NCI-H2107 treated with DMSO at 0.1 percent for 48 hours (cell line): ENCODE measurements around the gene SPEG.
"Not testable (repeated sequence)": the region's sequence is repeated elsewhere in the genome, so short reads cannot be mapped to it uniquely, and the experiment has no call there.

Experiments
- DNase-seq: peaks from one replicate; lab custom pipeline; 2025; ENCODE audit not compliant: unreplicated experiment; lab: John Stamatoyannopoulos, UW

Gene SPEG

DNA sequence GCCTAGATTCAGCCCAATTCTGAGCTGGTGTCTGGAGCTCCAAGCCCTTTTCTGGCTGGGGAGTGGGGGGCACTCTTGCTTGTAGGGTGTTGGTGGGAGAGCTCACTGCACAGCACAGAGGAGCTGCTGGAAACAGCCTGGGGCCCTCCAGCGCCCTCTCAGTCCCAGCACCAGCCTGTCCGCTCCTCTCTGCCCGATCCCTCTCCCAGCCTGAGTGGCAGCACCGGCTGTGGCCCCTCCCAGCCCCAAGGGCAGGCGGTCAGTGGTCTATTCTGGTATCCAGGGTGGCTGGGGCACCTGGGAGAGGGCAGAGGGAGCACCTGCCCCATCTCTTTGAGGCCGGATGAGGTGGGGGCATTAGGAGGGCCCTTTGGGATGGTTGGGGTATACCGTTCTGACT is 29.7 kb upstream of the SPEG start:
- DNase-seq = no peak

DNA sequence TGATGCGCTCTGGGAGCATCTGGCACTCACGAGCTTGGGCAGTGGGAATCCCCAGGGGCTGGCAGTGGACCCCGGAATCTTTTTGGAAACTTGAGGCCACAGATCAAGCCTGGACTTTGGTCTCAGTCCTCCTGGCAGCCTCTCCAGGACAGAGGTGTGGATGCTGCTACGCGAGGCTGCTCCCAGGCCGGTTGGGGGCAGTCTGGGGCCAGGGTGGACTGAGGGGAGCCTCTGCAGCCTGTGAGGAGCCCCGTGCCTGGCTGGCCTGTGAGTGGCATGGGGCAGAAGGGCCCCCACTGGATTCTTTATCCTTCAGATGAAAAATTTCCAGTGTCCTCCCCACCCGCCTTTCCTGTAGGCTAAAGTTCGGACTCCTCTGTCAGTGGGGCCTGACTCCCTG is 29.2 kb upstream of the SPEG start:
- no peak for DNase-seq

GRCh38 chr2:219405958-219406860 is 28.4 kb upstream of the SPEG start:
- no peak for DNase-seq

DNA sequence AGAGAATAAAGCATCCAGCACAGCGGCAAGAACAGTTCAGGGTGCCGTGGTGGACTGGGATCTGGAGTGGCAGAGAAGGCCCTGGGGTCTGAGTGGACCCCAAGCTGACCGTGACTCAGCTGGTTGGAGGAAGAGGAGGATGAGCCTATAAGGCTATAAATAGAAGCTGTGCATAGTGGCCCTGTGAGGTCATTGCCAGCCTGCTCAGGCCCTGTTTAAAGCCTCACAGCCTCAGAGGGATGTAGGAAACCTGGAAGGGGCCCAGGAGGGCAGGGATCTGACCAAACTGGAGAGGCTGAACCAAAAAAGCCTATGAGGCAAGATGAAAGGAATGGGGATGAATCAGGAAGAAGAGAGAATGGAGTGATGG is 27.8 kb upstream of the SPEG start:
- DNase-seq = no peak

GRCh38 chr2:219407343-219407742 is 27.3 kb upstream of the SPEG start:
- DNase-seq = not testable (repeated sequence)

- no peak for DNase-seq
Measured at GRCh38 chr2:219408204-219408603, 26.4 kb upstream of the SPEG start.

GRCh38 chr2:219408631-219409030 is 26.0 kb upstream of the SPEG start:
- no peak for DNase-seq

GRCh38 chr2:219409619-219410018 is 25.0 kb upstream of the SPEG start:
- no peak for DNase-seq

DNA sequence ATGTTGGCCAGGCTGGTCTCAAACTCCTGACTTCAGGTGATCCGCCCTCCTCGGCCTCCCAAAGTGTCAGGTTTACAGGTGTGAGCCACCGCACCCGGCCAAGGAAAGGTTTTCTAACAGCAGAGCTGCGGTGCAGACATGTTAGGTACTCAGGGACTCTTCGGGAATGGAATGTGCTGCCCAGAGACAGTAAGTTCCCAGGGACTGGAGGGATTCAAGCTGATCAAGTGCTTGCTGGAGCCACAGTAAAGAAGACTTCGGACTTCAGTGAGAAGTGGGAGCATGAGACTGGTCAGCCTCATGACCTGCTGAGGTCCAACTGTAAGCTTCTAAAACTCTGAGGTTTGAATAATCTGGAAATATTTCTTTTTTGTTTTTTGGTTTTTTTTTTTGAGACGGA is 24.3 kb upstream of the SPEG start:
- DNase-seq = no peak

DNA sequence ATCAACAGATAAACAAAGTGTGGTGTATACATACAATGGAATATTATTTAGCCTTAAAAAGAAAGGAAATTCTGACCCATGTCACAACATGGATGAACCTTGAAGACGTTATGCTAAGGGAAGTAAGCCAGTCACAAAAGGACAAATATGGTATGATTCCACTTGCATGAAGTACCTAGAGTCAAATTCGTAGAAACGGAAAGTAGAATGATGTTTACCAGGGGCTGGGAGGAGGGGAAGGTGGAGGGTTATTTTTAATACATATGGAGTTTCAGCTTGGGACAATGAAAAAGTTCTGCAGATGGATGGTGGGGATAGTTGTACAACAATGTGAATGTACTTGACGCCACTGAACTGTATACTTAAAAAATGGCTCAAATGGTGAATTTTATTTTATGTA is 19.8 kb upstream of the SPEG start:
- DNase-seq = no peak

GRCh38 chr2:219415580-219416234 is 18.9 kb upstream of the SPEG start:
- DNase-seq = no peak

GRCh38 chr2:219416235-219416602 is 18.4 kb upstream of the SPEG start:
- no peak for DNase-seq

GRCh38 chr2:219416938-219417337 is 17.7 kb upstream of the SPEG start:
- DNase-seq = no peak

DNA sequence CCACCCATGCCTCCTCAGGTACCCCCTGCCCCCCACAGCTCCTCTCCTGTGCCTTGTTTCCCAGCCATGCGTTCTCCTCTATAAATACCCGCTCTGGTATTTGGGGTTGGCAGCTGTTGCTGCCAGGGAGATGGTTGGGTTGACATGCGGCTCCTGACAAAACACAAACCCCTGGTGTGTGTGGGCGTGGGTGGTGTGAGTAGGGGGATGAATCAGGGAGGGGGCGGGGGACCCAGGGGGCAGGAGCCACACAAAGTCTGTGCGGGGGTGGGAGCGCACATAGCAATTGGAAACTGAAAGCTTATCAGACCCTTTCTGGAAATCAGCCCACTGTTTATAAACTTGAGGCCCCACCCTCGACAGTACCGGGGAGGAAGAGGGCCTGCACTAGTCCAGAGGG is 17.3 kb upstream of the SPEG start:
- DNase-seq = no peak

DNA sequence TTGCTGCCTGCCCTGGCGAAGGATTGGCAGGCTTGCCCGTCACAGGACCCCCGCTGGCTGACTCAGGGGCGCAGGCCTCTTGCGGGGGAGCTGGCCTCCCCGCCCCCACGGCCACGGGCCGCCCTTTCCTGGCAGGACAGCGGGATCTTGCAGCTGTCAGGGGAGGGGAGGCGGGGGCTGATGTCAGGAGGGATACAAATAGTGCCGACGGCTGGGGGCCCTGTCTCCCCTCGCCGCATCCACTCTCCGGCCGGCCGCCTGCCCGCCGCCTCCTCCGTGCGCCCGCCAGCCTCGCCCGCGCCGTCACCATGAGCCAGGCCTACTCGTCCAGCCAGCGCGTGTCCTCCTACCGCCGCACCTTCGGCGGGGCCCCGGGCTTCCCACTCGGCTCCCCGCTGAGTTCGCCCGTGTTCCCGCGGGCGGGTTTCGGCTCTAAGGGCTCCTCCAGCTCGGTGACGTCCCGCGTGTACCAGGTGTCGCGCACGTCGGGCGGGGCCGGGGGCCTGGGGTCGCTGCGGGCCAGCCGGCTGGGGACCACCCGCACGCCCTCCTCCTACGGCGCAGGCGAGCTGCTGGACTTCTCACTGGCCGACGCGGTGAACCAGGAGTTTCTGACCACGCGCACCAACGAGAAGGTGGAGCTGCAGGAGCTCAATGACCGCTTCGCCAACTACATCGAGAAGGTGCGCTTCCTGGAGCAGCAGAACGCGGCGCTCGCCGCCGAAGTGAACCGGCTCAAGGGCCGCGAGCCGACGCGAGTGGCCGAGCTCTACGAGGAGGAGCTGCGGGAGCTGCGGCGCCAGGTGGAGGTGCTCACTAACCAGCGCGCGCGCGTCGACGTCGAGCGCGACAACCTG is 16.3 kb upstream of the SPEG start, which contains the start of gene DES:
DES (plus strand) TSS at position 223 of the 857 bp plus-strand sequence; CDS start at position 309, 86 bp downstream.
- no peak for DNase-seq

DNA sequence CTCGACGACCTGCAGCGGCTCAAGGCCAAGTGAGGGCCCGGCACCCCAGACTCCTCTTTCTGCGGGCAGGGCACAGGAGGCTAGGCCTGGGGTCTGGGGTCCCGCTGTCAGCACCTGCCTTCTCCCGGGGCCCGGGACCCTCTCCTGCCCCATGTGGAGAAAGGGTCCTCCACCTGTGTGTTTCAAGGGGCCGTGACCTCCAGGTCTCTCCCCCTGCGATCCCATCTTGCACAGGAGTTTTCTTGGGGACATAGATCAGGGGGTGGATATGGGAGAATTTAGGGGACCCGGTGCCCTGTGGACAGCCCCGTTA is 15.7 kb upstream of the SPEG start:
- DNase-seq = no peak

GRCh38 chr2:219419331-219420197 is 15.1 kb upstream of the SPEG start:
- DNase-seq = no peak

DNA sequence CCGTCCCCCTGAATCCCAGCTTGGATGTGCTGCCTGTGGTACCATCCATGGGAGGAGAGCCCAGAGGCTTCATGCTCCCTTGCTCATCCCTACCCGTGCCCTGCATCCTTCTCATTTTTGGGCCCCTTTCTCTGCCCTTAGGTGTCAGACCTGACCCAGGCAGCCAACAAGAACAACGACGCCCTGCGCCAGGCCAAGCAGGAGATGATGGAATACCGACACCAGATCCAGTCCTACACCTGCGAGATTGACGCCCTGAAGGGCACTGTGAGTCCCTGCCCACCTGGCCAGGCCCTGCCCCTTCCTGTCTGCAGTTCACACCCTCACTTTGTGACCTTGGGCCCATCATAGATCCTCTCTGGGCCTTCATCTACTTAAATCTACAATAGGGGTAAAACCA is 14.0 kb upstream of the SPEG start:
- no peak for DNase-seq

GRCh38 chr2:219421323-219421722 is 13.3 kb upstream of the SPEG start:
- DNase-seq = no peak

DNA sequence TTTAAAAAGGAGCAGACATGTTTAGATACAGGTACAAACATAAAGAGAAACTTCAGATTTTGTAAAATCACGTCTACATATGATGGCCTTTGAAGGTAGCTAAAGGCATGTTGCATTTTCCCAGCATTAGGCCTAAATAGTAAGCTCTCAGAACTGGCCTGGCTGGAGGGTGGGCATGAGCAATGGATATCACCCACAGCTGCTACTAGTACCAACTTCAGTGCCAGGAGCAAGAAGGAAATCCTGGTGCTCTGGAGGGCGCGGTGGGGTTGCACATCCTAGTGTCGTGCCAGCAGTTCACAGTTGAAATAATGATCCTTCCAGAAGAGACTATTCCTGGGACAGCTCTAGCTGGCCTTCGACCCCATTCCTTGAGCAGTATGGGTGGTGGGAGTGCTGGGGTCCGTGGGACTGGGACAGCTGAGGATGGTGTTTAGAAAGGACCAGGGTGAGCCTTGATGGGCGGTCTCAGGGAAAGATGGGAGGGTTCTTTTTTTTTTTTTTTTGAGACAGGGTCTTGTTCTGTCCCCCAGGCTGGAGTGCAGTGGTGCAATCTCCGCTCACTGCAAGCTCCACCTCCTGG is 11.6 kb upstream of the SPEG start:
- DNase-seq = no peak
